ENCODE results near the gene ACP2.
"Not testable (repeated sequence)": the region's sequence is repeated elsewhere in the genome, so short reads cannot be mapped to it uniquely, and the experiment has no call there.

Gene ACP2

GRCh38 chr11:47204637-47204989, 44.0 kb downstream of the ACP2 start:
- DNase-seq (ENCODE audit: low read depth, low spot score) = no peak

- no peak for DNase-seq (ENCODE audit: low read depth, low spot score)
Measured at GRCh38 chr11:47202576-47202975, 46.0 kb downstream of the ACP2 start.

- no peak for DNase-seq (ENCODE audit: low read depth, low spot score)
Measured at GRCh38 chr11:47201015-47201414, 47.6 kb downstream of the ACP2 start.

- not testable (repeated sequence) for DNase-seq (ENCODE audit: low read depth, low spot score)
Measured at GRCh38 chr11:47198161-47198560, 50.5 kb downstream of the ACP2 start.

GRCh38 chr11:47192111-47192510, 56.5 kb downstream of the ACP2 start:
- peak; percentile 74 for DNase-seq (ENCODE audit: low read depth, low spot score)

GRCh38 chr11:47191137-47191536, 57.5 kb downstream of the ACP2 start:
- not testable (repeated sequence) for DNase-seq (ENCODE audit: low read depth, low spot score)
